GM19328 (cell line): Measurements from ENCODE around the gene MAP3K10.
"Not testable (repeated sequence)": the region's sequence is repeated elsewhere in the genome, so short reads cannot be mapped to it uniquely, and the experiment has no call there.

Experiments used
- ATAC-seq: cut with Tn5 transposase; IDR thresholded peaks from one replicate; pipeline ENCODE4 v1.9.1; 2021; ENCODE audit warnings: mild to moderate bottlenecking, moderate library complexity; ENCODE audit not compliant: unreplicated experiment

The MAP3K10 gene

DNA sequence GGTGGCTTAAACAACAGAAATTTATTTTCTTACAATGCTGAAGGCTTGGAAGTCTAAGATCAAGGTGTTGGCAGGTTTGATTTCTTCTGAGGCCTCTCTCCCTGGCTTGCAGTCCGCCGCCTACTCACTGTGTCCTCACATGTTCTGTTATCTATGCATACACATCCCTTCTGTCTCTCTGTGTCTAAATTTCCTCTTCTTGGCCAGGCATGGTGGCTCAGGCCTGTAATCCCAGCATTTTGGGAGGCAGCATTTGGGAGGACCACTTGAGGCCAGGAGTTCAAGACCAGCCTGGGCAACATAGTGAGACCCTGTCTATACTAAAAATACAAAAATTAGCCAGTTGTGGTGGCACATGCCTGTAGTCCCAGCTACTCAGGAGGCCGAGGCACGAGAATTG lies 19.9 kb upstream of the MAP3K10 start:
- not testable (repeated sequence) for ATAC-seq

DNA sequence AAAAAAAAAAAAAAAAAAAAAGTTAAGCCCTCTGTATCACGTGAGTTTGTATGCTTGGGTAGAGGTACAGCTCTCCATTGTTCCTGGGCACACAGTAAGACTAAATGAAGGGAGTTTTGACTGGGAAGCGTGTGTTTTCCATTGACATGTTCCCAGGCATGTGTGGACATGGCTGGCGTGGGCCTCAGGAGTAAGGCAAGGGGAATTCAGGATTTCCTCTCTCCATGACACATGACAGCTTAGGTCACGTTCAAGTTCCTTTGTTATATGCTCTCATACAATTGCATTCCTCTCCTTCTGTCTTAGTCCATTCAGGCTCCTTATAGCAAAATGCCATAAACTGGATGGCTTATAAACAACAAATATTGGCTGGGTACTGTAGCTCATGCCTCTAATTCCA lies 17.1 kb upstream of the MAP3K10 start:
- no peak for ATAC-seq

DNA sequence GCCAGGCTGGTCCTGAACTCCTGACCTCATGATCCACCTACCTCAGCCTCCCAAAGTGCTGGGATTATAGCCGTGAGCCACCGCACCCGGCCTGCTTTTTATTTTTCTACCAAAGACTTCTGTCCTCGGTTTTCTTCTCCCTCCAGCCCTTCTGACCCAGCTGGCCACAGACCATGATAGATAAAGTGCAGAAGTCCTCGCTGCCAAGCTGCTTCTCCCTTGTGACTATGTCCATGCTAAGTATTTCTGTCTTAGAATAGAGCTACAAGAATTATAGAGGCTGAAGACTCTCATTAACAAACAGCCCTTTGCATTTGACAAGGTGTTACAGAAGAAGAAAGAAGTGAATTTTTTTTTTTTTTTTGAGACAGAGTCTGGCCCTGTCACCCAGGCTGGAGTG lies 15.4 kb upstream of the MAP3K10 start:
- ATAC-seq: no peak

DNA sequence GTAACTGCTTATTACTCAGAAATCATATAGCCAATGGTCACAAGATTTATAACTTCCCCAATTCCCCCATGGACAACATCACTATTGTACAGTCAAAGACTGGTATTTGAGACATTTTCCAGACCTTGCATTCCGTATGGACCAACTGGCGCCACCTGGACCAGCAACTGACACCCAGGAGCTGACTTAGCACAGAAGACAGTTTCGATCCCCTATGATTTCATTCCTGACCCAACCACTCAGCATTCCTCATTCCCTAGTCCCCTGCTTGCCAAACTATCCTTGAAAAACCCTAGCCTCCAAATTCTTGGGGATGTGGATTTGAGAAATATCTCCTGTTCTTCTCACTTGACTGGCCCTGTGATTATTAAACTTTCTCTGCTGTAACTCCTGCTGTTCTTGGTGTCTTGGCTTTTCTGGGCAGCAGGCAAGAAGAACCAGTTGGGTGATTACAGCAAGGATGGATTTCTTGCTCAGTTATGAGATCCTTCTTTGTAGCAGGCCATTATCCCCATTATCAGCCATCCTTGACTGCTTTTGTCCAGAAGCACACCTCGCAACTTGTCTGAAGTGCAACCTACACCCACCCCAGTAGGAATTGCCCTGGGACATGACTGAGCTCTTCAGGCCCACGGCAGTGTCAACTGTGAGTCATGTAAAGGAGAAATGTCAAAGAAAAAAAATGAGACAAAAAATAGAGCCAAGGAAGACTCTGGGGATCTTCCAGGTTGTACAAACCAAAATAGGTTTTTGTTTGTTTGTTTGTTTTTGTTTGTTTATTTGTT lies 13.7 kb upstream of the MAP3K10 start:
- no peak for ATAC-seq

DNA sequence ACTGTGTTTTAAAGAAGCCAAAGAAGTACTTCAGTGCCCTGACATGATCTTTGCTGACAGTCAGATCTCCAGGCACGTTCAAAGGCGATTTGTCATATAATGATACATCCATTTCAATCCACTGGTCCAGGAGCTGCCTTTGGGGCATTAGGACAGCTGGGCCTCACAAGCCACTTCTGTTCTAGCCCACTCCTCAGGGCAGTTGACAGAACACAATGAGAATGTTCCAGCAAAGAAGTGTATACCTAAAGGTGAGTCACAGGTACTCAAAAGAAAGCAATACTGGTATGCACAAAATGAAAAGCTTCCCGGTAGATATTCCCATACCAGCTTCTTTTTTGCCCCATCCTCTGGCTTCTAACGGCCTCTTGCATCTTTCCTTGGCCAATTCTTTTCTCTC lies 12.5 kb upstream of the MAP3K10 start:
- ATAC-seq: no peak

DNA sequence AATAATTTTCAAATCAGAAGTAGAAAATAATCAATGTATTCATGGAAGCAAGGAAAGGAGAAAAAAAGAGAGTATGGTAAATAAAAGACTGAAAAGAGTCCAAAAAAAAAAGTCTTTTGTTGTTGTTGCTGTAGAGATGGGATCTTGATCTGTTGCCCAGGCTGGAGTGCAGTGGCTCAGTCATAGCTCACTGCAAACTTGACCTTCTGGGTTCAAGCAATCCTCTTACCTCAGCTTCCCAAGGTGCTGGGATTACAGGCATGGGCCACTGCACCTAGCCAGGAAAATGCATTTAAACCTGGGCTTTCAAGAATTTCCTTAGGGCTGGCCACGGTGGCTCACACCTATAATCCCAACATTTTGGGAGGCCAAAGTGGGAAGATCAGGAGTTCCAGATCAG lies 7.0 kb upstream of the MAP3K10 start:
- ATAC-seq: no peak

DNA sequence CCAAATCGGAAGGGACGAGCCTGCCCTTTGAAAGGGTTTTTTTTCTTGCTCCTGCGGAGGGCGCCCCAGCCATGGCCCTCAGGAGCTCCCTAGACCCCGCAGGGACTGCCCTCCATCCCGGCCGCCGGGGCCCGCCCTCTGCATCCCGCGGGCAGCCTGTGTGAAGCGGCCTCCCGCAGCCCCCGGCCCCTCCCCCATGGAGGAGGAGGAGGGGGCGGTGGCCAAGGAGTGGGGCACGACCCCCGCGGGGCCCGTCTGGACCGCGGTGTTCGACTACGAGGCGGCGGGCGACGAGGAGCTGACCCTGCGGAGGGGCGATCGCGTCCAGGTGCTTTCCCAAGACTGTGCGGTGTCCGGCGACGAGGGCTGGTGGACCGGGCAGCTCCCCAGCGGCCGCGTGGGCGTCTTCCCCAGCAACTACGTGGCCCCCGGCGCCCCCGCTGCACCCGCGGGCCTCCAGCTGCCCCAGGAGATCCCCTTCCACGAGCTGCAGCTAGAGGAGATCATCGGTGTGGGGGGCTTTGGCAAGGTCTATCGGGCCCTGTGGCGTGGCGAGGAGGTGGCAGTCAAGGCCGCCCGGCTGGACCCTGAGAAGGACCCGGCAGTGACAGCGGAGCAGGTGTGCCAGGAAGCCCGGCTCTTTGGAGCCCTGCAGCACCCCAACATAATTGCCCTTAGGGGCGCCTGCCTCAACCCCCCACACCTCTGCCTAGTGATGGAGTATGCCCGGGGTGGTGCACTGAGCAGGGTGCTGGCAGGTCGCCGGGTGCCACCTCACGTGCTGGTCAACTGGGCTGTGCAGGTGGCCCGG lies 815 bp downstream of the MAP3K10 start:
- peak; percentile 9 for ATAC-seq

DNA sequence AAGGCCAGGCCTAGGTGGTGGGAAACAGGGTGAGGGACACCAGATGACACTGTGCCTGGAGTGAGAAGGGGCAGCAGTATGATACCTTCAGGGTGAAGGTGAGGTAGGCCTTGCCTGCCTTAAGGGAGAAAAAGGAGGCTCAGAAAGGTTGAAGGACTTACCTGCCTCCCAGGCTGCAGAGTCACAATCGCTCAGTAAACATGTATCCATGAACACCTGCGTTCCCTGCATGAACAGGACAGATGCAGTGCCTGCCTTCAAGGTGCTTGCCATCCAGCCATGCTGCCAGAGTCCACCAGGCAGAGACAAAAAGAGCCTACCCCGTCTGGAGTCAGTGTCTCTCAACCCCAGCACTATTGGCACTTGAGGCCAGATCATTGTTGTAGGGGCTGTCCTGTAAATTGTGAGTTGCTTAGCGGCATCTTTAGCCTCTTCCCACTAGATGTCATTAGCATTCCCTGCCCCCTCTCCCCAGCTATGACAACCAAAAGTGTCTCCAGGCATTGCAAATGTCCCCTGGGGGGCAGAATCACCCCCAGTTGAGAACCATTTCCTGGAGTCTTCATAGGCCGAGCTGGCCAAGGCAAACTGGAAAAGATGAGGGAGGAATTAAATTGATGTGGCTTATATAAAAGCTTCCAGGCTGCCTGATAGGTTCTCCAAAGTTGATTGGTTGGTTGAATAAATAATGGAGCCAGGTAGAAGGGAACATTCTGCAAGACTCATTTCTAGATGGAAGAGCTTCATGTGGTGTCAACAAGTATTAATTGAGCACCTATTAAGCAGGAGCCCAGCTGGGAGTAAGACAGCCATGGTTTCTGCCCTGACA lies 1.7 kb downstream of the MAP3K10 start:
- no peak for ATAC-seq

DNA sequence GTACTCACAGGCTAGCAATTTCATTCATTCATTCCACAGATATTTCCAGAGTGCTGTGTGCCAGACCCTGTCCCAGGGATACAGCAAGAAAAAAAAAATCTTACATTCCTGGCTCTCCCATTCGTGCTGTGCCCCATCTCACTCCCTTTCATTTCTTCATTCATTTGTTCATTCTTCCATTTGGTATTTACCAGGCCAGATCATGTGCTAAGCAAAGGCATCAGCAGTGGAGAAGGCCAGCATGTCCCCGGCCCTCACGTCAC lies 2.3 kb downstream of the MAP3K10 start:
- ATAC-seq: no peak

DNA sequence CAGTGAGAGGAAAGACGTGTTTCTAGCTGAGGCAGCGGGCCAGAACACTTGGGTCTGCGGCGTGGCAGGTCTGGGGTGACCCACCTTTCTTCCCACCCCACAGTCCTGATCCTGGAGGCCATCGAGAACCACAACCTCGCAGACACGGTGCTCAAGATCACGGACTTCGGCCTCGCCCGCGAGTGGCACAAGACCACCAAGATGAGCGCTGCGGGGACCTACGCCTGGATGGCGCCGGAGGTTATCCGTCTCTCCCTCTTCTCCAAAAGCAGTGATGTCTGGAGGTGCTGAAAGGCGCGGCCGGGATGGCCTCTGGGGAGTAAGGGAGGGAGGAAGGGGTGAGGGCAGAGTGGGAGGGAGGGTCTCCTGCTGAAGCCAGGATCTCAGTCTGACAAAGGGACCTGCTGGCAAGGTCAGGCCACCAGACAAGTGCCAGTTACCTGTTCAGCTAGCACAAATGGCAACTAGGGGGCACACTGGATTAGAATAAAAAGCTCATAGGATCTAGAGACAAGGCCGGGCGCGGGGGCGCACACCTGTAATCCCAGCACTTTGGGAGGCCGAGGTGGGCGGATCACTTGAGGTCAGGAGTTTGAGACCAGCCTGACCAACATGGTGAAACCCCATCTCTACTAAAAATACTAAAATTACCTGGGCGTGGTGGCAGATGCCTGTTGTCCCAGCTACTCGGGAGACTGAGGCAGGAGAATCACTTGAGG lies 7.2 kb downstream of the MAP3K10 start:
- no peak for ATAC-seq

DNA sequence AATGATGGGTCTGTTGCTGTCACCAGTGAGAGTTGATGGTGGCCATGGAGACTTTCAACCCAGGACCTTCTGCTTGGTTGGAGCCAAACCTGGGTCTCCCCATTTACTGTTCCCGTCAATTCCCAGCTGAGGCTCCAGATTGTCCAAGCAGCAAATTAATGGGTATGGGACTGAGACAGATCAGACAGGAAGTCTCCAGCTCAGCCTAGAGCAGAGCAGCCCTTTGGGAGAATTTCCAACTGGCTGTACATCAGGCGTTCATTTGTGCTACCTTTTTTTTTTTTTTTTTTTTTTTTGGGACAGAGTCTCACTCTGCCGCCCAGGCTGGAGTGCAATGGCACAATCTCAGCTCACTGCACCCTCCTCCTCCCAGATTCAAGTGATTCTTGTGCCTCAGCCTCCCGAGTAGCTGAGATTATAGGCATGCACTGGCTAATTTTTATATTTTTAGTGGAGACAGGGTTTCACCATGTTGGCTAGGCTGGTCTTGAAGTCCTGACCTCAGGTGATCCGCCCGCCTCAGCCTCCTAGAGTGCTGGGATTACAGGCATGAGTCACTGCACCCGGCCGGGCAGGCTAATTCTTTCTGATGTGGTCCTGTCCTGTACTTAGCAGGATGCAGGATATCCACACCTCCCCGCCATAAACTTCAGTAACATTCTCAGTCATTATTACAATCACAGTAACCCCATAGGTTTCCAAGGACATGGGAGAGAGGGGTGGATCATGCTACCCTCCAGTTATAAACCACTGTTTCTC lies 9.3 kb downstream of the MAP3K10 start:
- ATAC-seq: no peak

DNA sequence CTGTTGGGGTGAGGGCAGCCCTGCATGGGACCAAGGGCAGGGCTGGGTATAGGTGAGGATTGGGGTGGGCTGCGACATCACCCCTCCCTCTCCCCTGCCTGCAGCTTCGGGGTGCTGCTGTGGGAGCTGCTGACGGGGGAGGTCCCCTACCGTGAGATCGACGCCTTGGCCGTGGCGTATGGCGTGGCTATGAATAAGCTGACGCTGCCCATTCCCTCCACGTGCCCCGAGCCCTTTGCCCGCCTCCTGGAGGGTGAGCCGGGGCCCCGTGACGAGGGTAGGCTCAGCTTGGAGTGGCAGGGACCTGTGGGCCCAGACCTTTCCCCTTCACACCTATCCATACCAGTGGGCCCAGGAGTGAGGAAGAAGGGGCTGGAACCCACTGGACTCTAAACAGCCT lies 13.2 kb downstream of the MAP3K10 start:
- ATAC-seq: no peak

DNA sequence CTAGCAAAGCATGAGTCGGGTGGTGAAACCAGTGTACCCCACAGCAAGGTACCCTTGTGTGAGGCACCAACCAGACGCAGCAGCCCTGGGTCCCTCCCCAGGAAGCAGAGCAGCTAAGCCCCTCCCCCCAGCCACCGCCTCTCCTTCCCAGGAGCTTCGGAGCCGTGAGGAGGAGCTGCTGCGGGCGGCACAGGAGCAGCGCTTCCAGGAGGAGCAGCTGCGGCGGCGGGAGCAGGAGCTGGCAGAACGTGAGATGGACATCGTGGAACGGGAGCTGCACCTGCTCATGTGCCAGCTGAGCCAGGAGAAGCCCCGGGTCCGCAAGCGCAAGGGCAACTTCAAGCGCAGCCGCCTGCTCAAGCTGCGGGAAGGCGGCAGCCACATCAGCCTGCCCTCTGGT lies 14.5 kb downstream of the MAP3K10 start:
- ATAC-seq: no peak

DNA sequence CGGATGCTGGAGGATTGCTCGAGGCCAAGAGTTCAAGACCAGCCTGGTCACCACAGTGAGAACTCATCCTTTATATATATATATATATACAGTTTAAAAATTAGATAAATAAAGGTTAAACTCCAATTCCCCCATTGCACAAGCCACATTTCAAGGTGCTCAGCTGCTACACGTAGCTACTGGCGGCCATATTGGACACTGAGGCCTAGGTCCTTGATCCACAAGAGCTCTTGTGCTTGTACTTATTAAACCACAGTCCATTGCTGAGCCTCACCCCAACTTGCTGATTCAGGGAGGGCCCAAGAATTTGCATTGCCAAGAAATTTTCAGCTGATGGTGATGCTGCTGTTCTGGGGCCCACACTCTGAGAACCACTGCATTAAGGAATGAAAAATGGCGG lies 17.4 kb downstream of the MAP3K10 start:
- no peak for ATAC-seq

DNA sequence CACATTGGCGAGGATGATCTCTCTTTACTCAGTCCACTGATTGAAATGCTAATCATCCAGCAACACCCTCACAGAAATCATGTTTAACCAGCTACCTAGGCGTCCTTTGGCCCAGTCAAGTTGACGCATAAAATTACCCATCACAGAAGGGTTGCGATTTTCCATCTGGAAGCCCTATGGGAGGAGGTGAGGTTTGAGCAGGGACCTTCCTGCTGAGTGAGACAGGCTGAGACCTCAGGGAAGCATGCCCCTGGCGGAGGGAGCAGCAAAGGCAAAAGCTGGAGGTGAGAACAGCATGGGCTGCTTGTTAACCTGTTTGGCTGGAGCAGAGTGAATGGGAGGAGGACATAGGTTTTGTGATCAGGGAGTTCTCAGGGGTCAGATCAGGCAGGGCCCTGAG lies 19.7 kb downstream of the MAP3K10 start:
- ATAC-seq: no peak

DNA sequence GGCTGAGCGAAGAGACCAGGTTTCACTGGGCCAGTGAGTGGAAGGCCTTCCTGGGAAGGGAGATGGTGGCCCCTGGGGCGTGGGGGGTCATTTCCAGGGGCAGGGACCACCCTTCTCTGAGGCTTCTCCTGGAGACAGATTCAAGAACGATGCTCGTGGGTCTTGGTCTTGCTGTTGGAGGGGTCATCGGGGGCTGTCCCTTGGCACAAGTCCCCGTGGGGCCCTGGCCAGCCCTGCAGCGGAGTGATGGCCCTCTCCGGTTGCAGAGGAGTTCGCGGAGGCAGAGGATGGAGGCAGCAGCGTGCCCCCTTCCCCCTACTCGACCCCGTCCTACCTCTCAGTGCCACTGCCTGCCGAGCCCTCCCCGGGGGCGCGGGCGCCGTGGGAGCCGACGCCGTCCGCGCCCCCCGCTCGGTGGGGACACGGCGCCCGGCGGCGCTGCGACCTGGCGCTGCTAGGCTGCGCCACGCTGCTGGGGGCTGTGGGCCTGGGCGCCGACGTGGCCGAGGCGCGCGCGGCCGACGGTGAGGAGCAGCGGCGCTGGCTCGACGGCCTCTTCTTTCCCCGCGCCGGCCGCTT lies 22.1 kb downstream of the MAP3K10 start:
- no peak for ATAC-seq

DNA sequence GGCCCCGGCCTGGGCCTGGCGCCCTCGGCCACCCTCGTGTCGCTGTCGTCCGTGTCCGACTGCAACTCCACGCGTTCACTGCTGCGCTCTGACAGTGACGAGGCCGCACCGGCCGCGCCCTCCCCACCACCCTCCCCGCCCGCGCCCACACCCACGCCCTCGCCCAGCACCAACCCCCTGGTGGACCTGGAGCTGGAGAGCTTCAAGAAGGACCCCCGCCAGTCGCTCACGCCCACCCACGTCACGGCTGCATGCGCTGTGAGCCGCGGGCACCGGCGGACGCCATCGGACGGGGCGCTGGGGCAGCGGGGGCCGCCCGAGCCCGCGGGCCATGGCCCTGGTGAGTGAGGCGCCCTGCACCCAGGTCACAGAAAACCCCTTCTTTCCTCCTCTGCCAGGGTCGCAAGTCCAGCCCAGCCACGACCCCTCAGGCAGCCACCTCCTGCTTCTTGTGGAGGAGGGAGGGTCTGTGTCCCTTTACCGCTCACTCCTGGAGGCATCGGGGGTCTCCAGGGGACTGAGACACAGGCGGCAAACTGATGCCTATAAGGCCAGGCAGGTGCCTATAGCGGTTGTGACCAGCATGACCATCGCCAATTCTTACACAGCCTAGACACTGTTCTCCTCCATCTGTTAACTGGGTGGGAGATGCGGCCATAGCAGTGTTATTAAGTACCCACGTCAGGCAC lies 22.8 kb downstream of the MAP3K10 start:
- ATAC-seq: no peak

DNA sequence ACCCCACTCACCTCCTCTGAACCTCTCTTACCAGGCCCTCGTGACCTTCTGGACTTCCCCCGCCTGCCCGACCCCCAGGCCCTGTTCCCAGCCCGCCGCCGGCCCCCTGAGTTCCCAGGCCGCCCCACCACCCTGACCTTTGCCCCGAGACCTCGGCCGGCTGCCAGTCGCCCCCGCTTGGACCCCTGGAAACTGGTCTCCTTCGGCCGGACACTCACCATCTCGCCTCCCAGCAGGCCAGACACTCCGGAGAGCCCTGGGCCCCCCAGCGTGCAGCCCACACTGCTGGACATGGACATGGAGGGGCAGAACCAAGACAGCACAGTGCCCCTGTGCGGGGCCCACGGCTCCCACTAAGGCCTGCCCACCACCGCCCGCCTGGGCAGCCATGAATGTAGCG lies 23.7 kb downstream of the MAP3K10 start:
- no peak for ATAC-seq

DNA sequence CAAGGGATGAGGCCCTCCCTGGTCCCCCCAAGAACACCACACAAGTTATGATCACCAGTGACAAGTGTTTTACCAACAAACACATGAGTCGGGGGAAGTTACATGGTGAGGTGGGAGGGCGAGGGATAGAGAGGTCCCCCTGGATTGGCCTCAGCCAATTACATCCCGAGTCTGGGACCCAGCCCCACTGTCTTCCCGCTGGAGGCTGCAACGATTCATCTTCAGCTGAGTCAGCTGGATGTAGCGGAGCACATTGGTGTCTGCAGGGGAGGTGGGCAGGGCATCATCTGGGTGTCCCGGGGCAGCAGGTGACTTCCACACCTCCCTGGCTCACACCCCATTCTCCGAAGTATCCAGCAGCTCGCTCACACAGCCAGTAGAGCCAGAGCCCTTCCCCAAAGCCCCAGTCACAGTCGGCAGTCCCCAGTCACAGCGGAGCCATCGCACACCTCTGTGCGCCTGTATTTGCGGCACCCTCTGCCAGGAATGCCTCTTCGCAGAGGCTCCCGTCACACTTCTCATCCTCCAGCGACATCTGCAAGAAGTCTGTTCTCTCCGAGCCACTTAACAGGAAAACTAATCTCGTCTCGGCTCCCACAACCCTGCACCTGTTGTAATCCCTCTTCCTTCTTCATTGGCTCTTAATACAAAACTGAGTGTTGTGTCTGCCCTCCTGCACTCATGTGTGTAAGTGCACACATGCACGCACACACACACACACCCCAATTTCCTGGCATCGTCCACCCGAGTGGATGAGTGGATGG lies 25.0 kb downstream of the MAP3K10 start:
- no peak for ATAC-seq
